Activated T-cell treated with anti-CD3 and anti-CD28 coated beads, Interleukin-2, amount 50 U/mL, for 72 hours (primary cell): Measurements from ENCODE around the gene DUSP11. TPM values are rescaled to one million over a fixed set of nuclear protein-coding genes. Genes with fewer than 3 reads are reported as not detected.

Experiments used
- ATAC-seq, 2 donors: fragments of 150-1000 bp; cut with Tn5 transposase; replicated peaks in 1 of 2; 2 replicates each; pipeline ENCODE4 v1.10.0; 2021; ENCODE audit warnings: moderate library complexity in 2 of 2, mild to moderate bottlenecking in 1 of 2
- DNase-seq, 2 donors: peaks; one replicate each; pipeline ENCODE4 v3.0.0; 2021 to 2022; ENCODE audit warnings: mixed read lengths in 1 of 2
- H3K27ac Mint-ChIP-seq: one replicate; pipeline ENCODE4 v1.8.0; 2022; ENCODE audit warnings: mild to moderate bottlenecking, moderate library complexity, mixed read lengths
- H3K27me3 Mint-ChIP-seq: one replicate; pipeline ENCODE4 v1.8.0; 2022; ENCODE audit warnings: low read depth, mixed read lengths
- H3K36me3 Mint-ChIP-seq, 2 donors: one replicate each; pipeline ENCODE4 v1.8.0; 2022; ENCODE audit warnings: mixed read lengths in 2 of 2, mild to moderate bottlenecking in 1 of 2; ENCODE audit not compliant: insufficient read depth in 2 of 2
- H3K4me1 Mint-ChIP-seq: one replicate; pipeline ENCODE4 v1.8.0; 2022; ENCODE audit warnings: low read depth, mixed read lengths
- H3K4me3 Mint-ChIP-seq, 2 donors: one replicate each; pipeline ENCODE4 v1.8.0; 2022; ENCODE audit warnings: mild to moderate bottlenecking in 2 of 2, mixed read lengths in 2 of 2, moderate library complexity in 2 of 2
- H3K9me3 Mint-ChIP-seq, 2 donors: one replicate each; pipeline ENCODE4 v1.8.0; 2022; ENCODE audit warnings: mixed read lengths in 2 of 2
- total RNA-seq, 2 donors: library from RNA; stranded (reverse); gene quantifications; one replicate each; pipeline ENCODE4 v1.2.3, GENCODE V29; 2022

The DUSP11 gene
- 10 to 100 TPM; 35.1 to 35.8 TPM for total RNA-seq

- Mint-ChIP-seq H3K27ac (peak within 1 kb of the TSS; percentile 97), H3K27me3 (no peaks in the 10 kb centered on the region), H3K9me3 (no peaks in the 10 kb centered on the region), H3K4me3 (peak within 1 kb of the TSS; percentile 97), H3K4me1 (peaks cover 17% of the 10 kb centered on the region), H3K36me3 (peaks cover 9 to 15% of the 10 kb centered on the region in 2 donors)
- DNase-seq (peak; percentile 96 to 97), ATAC-seq (peak; percentile 97 to 99)
Measured at GRCh38 chr2:73779467-73780236, at the start of gene DUSP11. TSS of gene DUSP11 (minus strand) at chr2:73780103. CDS start at chr2:73779974, 129 bp downstream.

- Mint-ChIP-seq H3K9me3 (no peaks in the 10 kb centered on the region), H3K4me3 (peak within 1 kb of the TSS; percentile 90 to 98), H3K36me3 (peaks cover 7 to 18% of the 10 kb centered on the region in 2 donors), H3K27me3 (no peaks in the 10 kb centered on the region), H3K27ac (peak within 1 kb of the TSS; percentile 98), H3K4me1 (peaks cover 63% of the 10 kb centered on the region)
- DNase-seq: peak; percentile 89 to 90
- peak; percentile 76 to 77 for ATAC-seq
Measured at GRCh38 chr2:73828818-73829570, 49.1 kb upstream of the DUSP11 start, which contains the start of gene STAMBP. TSS of gene STAMBP (plus strand) at chr2:73828961. CDS start at chr2:73830857, 1,896 bp downstream.

GRCh38 chr2:73828389-73828817, 48.5 kb upstream of the DUSP11 start:
- Mint-ChIP-seq H3K4me1 (peaks cover 67% of the 10 kb centered on the region), H3K27me3 (no peaks in the 10 kb centered on the region), H3K4me3 (peak overlapping the region; percentile 90 to 98), H3K36me3 (peaks cover 7 to 17% of the 10 kb centered on the region in 2 donors), H3K27ac (peak overlapping the region; percentile 98), H3K9me3 (no peaks in the 10 kb centered on the region)
- DNase-seq (no peak), ATAC-seq (no peak)

- Mint-ChIP-seq H3K4me3 (peak overlapping the region; percentile 90 to 98), H3K36me3 (peaks cover 7 to 14% of the 10 kb centered on the region in 2 donors), H3K9me3 (no peaks in the 10 kb centered on the region), H3K27me3 (no peaks in the 10 kb centered on the region), H3K27ac (peak overlapping the region; percentile 56), H3K4me1 (peaks cover 70% of the 10 kb centered on the region)
- ATAC-seq (no peak), DNase-seq (no peak)
Measured at GRCh38 chr2:73827660-73828388, 47.9 kb upstream of the DUSP11 start.

GRCh38 chr2:73827018-73827417, 47.1 kb upstream of the DUSP11 start:
- H3K9me3 Mint-ChIP-seq: no peaks in the 10 kb centered on the region
- no peak for ATAC-seq
- H3K4me1 Mint-ChIP-seq: peaks cover 70% of the 10 kb centered on the region
- H3K27ac Mint-ChIP-seq: peak overlapping the region; percentile 56
- no peaks in the 10 kb centered on the region for H3K27me3 Mint-ChIP-seq
- DNase-seq: no peak
- peak overlapping the region; percentile 77 to 98 for H3K4me3 Mint-ChIP-seq
- H3K36me3 Mint-ChIP-seq: peaks cover 3 to 9% of the 10 kb centered on the region in 2 donors

GRCh38 chr2:73825408-73825807, 45.5 kb upstream of the DUSP11 start:
- DNase-seq: no peak
- no peak overlapping the region for H3K4me3 Mint-ChIP-seq
- no peaks in the 10 kb centered on the region for H3K9me3 Mint-ChIP-seq
- no peak for ATAC-seq
- peaks cover 70% of the 10 kb centered on the region for H3K4me1 Mint-ChIP-seq
- no peak overlapping the region for H3K27ac Mint-ChIP-seq
- H3K27me3 Mint-ChIP-seq: peaks cover 9% of the 10 kb centered on the region
- H3K36me3 Mint-ChIP-seq: peaks cover 1 to 3% of the 10 kb centered on the region in 2 donors

- DNase-seq: peak; percentile 30 to 39
- H3K27me3 Mint-ChIP-seq: peaks cover 20% of the 10 kb centered on the region
- no peak for ATAC-seq
- H3K4me3 Mint-ChIP-seq: no peak overlapping the region
- H3K36me3 Mint-ChIP-seq: no peaks in the 10 kb centered on the region
- no peak overlapping the region for H3K27ac Mint-ChIP-seq
- peaks cover 58% of the 10 kb centered on the region for H3K4me1 Mint-ChIP-seq
- H3K9me3 Mint-ChIP-seq: no peaks in the 10 kb centered on the region
Measured at GRCh38 chr2:73823916-73824523, 44.1 kb upstream of the DUSP11 start.

GRCh38 chr2:73823416-73823815, 43.5 kb upstream of the DUSP11 start:
- Mint-ChIP-seq H3K4me3 (no peak overlapping the region), H3K36me3 (no peaks in the 10 kb centered on the region), H3K27ac (no peak overlapping the region), H3K27me3 (peaks cover 22% of the 10 kb centered on the region), H3K9me3 (no peaks in the 10 kb centered on the region), H3K4me1 (peaks cover 53% of the 10 kb centered on the region)
- DNase-seq: no peak
- no peak for ATAC-seq

- Mint-ChIP-seq H3K4me1 (peaks cover 49% of the 10 kb centered on the region), H3K27ac (no peak overlapping the region), H3K9me3 (no peaks in the 10 kb centered on the region), H3K36me3 (no peaks in the 10 kb centered on the region), H3K27me3 (peaks cover 22% of the 10 kb centered on the region), H3K4me3 (no peak overlapping the region)
- DNase-seq (no peak), ATAC-seq (no peak)
Measured at GRCh38 chr2:73822991-73823390, 43.1 kb upstream of the DUSP11 start.

- no peaks in the 10 kb centered on the region for H3K9me3 Mint-ChIP-seq
- ATAC-seq (peak; percentile 73 to 74), DNase-seq (peak in 1 of 2 donors; percentile 9)
- peaks cover 22% of the 10 kb centered on the region for H3K27me3 Mint-ChIP-seq
- peaks cover 42% of the 10 kb centered on the region for H3K4me1 Mint-ChIP-seq
- no peaks in the 10 kb centered on the region for H3K36me3 Mint-ChIP-seq
- H3K27ac Mint-ChIP-seq: peak overlapping the region; percentile 47
- peak overlapping the region; percentile 72 to 73 for H3K4me3 Mint-ChIP-seq
Measured at GRCh38 chr2:73822276-73822675, 42.4 kb upstream of the DUSP11 start.

- Mint-ChIP-seq H3K4me1 (peaks cover 38% of the 10 kb centered on the region), H3K4me3 (peak overlapping the region; percentile 72 to 73), H3K27ac (peak overlapping the region; percentile 47), H3K27me3 (peaks cover 22% of the 10 kb centered on the region), H3K9me3 (no peaks in the 10 kb centered on the region), H3K36me3 (no peaks in the 10 kb centered on the region)
- DNase-seq (no peak), ATAC-seq (peak; percentile 39 to 47)
Measured at GRCh38 chr2:73821669-73822068, 41.8 kb upstream of the DUSP11 start.

GRCh38 chr2:73821227-73821626, 41.3 kb upstream of the DUSP11 start:
- no peaks in the 10 kb centered on the region for H3K9me3 Mint-ChIP-seq
- H3K4me3 Mint-ChIP-seq: peak overlapping the region; percentile 72 to 73
- ATAC-seq (peak; percentile 89 to 93), DNase-seq (peak; percentile 68)
- peaks cover 38% of the 10 kb centered on the region for H3K4me1 Mint-ChIP-seq
- H3K27ac Mint-ChIP-seq: peak overlapping the region; percentile 47
- H3K27me3 Mint-ChIP-seq: peaks cover 22% of the 10 kb centered on the region
- no peaks in the 10 kb centered on the region for H3K36me3 Mint-ChIP-seq
